Measurements from ENCODE around the gene TBC1D14.

The TBC1D14 gene

GRCh38 chr4:6984612-6985425 lies 75.2 kb downstream of the TBC1D14 start:
- DNase-seq = no peak

DNA sequence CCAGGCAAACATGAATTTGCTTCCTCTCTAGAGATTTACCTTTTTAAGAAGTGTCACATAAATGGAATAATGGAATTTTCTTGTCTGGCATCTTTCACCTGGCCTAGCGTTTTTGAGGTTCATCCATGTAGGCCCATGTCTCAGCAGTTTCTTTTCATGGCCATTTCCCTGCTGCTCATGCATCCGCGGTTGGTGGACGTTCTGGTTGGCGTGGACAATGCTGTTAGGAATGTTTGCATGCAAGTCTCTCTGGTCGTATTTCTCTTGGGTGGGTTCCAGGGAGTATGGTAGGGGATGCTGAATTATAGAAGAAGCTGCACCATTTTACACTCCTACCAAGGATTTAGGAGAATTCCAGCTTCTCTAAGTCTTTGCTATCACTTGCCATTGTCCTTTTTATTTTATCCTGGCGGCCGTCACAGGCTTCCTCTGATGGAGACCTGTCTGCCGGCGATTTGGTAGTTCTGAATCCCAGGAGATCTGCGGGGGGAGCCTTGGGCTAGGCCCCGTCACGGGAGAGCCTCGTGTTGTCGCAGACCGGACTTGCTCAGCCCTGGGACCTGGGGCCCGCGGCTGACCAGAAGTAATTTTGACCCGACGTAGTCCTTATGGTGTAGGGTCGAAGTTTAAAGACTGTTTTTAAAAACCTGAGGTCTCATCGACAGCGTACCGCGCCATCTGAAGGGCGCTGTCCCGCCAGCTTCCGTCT lies 76.6 kb downstream of the TBC1D14 start:
- DNase-seq = no peak

DNA sequence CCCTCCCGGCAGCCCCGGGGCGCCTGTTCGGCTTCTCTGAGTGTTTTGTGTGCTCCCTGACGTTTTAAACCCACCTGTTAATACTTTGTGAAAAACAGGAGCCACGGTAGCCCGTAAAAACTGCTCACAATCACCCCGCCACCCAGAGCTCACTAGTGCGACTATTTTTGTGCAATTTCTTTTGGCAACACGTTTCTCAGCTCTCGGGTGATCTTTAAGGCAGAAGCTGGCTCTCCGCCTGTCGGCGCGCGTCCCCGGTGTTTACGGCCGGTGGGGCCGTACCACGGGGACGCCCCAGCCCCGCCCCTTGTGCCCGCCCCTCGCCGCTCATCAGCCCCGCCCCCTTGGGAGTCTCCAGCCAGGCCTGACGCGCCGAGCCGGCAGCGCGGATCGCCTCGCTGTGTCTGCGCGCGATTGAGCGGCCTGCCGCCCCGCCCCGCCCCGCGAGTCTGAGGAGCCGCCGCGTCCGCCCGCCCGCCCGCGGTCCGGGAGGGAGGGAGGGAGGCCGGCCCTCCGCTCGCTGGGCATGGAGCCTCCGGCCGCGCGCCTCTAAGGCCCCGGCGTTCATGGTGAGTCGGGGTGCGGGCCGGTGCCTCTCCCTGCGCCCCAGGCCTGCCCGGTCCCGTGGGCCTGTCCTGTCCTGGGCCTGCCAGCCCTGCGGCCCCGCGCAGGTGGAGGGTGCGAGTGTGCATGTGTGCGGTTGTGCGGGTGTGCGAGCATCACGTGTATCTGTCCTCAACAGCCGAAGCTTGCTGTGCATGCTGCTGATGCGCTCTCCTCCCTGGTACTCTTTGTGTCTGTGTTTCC lies 77.4 kb downstream of the TBC1D14 start:
- peak; percentile 91 for DNase-seq

DNA sequence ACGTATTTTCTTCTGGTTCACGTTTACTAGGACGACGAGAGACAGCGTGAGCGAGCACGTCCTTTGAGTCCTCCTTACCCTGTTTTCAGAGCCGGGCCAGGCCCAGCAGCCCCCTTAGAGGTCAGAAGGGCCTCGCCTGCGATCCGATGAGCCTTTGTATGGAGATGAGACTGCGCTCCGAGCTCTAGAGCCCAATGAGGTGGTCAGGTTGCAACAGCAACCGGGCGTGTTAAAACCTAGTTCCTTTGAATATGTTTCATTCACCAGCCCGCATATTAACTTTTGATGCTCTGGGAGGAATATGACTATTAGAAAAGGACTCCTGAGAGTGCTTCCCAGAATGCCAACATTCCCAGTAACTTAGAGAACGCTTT lies 77.9 kb downstream of the TBC1D14 start:
- no peak for DNase-seq

DNA sequence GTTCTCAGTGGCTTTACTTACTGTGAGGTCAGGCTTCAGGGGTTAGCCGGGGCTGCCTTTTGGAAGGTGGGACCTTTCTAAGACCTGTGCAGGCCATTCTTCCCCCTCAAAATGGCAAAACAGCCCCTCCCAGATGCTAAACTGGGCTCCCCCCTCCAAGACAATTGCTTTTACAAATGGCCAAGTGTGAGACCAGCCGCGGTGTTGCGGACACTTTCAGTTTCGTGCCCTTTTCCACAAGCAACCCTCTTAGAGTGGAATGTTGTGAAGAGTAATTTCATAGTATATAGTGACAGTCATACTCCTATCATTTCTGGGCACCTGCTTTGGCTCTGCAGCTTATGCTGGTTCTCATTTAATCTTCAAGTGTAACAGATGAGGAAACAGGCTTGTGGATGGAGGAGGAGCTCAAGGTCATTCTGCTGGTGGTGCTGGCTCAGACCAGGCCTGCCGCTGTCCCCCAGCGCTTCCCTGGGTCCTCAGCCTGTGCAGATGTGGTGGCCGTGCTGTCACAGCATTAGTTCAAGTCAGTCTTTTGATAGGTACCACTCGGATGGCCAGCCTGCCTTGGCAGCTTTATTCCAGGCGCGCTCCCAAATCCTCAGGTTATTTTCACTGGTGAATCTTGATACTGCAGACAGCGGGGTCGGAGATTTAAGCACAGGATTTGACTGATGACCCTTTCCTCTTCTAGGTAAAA lies 78.5 kb downstream of the TBC1D14 start:
- DNase-seq = no peak

GRCh38 chr4:6989331-6989923 lies 79.8 kb downstream of the TBC1D14 start:
- DNase-seq = no peak

- no peak for DNase-seq
Observed at GRCh38 chr4:6990661-6991060, 81.0 kb downstream of the TBC1D14 start.

DNA sequence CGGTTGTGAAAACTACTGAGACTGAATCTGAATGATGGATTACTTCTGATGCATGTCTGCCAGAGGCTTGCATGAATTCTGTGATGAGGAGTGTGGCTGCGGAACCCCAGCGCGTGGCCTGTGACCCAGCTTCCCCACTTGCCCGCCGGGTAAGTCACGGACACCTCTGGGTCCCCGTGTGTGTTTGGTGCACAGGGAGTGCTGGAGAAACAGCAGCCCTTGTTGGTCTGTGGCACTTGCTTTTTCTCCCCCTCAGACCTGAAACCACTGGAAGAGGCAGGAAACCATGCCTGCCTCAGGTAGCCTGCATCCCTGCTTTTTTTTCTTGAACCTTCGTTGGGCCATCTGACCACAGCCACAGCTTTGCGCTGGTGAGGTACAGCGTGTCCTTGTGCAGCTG lies 81.6 kb downstream of the TBC1D14 start:
- DNase-seq = no peak

DNA sequence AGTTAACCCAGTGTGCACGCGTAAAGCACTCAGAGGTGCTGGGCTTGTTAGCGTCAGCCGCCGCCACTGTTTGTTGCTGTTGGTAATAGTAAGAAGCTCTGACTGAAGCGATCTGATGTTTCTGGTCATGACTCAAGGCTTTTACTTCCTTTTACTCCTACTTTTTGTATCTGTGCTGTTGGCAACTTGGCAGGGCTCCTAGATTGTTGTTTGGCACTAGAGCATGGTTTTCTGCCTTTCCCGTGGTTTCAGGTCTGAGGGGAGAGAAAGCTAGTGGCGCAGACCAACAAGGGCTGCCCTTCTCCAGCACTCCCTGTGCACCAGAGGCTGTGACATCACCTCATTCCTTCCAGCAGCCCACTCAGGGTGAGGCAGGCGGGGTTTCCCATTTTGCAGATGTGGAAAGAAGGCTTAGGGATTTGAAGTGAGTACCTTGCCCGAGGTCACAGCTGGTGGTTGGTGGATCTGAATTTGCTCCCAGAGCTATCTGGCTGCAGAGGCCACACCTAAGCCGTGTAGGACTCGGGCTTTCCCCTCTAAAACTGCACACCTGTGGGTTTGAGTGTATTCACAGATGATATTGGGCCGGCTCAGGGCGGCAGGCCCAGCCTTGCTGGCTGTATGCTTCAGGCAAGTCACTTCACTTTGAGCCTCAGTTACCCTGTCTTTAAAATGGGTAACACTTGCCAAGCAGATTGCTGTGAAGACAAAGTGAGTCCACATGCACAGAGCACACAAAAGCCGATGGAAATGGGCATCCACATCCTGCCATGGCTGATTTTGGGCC lies 82.3 kb downstream of the TBC1D14 start:
- no peak for DNase-seq

DNA sequence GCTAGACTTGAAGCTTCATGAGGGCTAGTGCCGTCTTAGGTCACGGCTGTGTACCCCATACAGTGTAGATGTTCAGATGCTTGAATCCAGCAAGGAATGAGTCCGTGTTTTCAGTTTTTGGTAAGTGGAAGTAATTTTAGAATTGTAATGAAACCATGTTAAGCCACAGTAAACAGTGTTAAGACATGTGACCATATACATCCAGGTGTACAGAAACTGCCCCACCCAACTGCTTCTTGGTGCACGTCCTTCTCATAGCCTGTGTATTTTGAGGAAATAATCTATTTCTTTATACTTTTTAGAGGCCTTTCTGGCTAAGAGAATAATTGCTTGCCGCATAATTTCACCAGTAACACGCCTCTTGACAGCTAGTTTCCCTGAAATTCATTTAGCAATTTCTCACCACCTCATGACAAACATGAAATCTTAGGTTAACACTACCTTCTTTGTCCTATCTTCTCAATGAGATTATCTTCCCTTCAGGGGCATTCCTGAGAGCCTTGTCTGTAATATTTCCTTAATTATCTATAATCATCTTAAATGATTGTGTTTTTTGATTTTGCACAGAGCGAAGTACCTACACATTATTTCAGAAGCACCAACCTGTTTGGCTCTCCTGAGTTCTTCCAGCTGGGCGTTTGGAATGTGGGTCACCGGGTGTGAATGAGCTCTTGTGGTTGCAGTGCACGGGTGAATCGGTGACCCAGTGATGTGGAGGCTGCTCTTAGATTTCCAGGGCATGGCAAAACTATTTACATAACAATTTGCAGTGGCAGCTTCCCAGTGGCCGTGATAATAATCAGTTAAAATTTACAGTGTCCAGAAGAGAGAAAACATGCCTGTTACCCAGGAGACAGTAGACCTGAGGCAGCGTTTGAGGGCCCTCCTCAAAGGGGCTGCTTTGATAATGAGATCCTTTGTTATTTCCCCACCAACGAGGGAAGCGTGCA lies 83.4 kb downstream of the TBC1D14 start:
- DNase-seq = no peak

- DNase-seq = no peak
Observed at GRCh38 chr4:6996481-6996880, 86.9 kb downstream of the TBC1D14 start.

DNA sequence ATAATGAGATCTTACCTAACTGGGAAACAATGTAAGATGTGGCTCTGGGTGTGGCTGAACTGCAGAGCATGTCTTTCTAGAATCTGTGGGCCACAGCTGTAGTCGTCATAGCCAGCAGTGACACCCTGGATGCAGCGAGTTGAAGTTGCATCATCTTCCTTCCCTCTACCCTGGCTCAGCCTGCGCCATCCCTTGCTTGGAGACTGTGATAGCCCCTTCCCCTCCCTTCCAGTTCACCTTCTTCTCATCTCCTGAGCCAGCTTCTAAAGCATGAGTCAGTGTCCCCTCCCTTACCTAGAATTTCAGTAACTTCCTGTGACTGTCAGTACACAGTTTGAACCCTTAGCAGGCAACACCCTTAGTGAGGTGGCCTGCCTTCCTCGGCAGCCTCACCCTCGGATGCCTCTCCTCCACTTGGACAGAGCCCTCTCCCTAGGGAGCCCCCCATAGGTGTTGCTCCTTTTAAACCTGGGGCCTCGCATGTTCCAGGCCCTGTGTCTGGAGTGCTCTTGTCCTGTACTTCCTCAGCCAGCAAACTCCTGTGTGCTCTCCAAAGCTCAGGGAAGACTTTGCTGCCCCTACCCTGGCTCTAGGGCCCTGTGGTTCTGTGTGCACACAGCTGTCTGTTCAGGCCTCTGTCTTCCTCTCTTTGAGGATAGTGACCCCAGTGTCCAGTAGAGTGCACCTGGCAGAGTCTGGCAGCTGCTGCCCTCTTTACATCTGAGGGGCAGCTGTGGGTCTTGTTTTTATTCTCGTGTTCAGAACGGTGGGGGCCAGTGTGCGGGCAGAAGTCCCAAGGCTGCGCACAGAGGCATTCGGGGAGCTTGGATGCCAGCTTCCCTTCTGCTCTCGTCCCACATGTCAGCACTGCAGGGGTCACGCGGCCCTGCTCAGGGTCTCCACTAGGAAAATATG lies 89.8 kb downstream of the TBC1D14 start:
- peak; percentile 44 for DNase-seq

GRCh38 chr4:7000421-7001176 lies 91.0 kb downstream of the TBC1D14 start:
- no peak for DNase-seq

- DNase-seq = no peak
Observed at GRCh38 chr4:7001271-7001670, 91.6 kb downstream of the TBC1D14 start.

DNA sequence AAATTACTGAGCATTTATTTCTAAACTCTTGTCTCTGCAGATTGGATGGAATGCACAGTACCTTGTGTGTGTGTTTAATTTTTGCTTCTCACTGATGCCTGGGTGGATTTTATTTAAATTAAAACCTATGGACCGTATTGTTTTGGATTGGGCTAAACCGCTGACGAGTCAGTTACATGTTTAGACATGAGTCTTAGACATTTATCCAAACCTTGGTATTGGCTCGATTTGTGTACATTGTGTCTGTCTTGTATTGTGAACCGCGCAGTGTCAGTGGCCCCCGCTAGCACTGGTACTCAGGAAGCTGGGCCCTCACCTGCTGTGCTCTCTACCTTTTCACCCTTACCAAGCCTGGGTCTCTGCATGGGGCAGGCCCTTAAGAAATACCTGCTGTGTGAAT lies 92.7 kb downstream of the TBC1D14 start:
- DNase-seq = no peak

DNA sequence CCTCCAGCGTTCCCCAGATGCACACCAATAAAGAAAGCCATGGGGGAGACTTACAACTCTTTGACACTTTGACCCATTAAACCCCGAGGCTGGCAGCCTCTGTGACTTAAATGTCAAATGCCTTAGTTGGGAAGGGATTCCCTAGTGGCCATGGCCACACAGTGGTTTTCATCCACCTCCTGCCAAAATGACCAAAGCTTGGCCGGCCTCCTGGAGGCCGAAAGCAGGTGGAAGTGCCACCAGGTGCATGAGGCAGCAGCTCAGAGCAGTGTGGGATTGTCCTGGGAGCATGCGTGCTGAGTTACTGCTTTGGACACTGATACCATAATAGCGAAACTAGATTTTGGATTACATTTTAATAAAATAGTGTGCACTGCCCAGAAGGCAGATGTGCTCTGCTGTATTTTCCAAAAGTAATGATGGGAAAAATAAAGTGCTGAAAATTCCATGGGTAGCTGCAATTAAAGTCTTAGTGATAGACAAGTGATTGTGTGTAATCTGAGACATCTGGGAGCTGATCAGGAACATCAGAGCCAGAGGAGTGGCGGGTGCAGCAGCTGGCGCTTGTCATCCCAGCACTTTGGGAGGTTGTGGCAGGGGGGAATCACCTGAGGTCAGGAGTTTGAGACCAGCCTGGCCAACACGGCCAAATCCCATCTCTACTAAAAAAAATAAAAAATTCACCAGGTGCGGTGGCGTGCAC lies 93.7 kb downstream of the TBC1D14 start:
- DNase-seq = no peak

DNA sequence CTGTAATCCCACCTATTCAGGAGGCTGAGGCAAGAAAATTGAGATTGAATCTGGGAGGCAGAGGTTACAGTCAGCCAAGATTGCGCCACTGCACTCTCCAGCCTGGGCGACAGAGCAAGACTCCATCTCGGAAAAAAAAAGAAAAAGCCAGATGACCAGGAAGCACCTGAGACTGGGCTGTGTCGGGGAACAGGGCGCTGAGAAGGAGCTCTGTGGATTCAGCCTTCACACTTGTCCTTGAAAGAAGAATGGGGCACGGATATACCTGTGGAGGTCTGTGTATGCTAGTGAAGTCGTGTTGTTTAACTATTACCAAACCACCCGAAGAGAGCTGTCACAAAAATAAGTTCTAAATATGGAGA lies 94.2 kb downstream of the TBC1D14 start:
- no peak for DNase-seq

DNA sequence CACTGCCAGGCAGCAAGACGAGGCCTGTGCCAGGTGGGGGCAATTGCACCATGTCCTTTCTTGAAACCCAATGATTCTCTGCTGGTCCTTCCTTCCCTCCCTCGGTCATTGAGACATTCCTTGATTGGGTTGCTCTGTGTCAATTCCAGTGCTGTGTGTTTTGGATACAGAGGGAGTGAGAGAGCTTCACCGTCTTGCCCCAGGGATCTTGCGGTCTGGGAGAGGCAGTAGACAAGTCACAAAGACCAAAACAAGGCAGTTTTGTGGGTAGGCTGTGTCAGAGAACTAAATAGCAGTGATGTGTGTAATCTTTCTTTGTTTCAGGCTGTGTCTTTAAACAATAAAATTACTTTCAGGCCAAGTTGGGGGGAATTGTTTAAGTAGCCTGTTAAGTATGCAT lies 94.7 kb downstream of the TBC1D14 start:
- DNase-seq = no peak

Measured in activated effector memory CD4-positive, alpha-beta T cell treated with Interleukin-2 at 50 U/mL for 16 hours (primary cell).